ENCODE results near the gene TRIB2.

- TF ChIP-seq CTCF (IDR thresholded peaks at IDR 0.05) = no peak
- no peak for TF ChIP-seq POLR2A (IDR thresholded peaks at IDR 0.05)
Observed at GRCh38 chr2:12718711-12719399, 2.1 kb downstream of the TRIB2 start.

All from right lobe of liver (tissue), 4 donors.